ENCODE results near the gene PRKCQ.

Gene PRKCQ

DNA sequence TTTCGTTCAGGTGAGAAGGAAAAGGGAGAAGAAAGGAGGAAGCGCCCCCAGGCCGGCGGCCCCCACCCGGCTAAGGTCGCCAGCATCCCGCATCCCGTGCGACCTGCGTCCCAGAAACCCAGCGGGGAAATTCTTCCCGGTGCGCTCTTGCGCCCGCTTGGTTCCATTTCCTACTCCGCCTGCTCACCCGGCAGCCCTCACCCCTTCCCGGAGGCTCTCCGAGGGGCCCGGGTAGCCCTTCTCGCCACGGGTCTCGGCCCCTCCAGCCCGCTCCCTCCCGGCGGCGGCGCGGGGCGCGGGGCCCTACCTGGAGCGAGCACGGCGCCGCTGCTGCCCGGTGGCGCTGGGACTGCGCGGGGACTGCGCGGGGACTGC is at the start of gene PRKCQ:
PRKCQ (minus strand) TSS at position 373 of the 375 bp plus-strand sequence. CDS start 65,141 bp downstream, outside the sequence.
- no peak for DNase-seq

DNA sequence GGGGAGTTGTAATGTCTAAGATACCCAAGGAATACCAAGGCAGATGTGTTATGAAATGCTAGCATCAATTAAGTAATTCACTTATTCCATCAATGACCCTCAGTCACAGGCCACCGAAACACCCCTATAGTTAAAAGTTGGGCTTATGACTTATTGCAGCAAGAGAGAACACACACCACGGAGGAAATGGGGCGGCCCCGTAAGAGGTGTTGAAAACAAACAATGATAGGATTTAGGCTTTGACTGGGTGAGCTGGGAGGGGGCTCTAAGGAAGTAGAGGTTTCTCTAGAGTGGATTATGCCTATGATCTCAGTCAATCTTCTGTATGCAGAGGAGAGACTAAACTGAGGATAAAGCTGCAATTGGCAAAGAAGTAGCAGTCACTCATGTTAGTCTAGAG is 45.4 kb upstream of the PRKCQ start:
- no peak for DNase-seq

DNA sequence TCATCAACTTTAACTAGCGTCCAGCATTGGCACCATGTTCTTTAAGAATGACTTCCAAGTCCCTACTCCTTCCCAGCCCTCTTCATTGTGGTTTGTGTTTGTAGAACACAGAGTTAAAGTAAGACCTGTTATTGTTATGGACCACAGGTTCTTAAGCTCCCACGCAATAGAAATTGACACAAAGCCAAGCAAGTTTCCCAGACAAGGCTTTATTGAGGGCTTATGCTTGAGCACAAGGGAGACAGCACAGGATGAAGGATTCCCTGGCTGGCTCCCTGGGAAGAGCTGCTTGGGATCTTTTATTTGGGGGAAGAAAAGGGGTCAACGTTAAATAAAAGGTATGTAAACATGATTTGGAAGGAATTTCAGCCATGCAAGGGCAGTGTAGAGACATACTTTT is 44.3 kb upstream of the PRKCQ start:
- DNase-seq: no peak

DNA sequence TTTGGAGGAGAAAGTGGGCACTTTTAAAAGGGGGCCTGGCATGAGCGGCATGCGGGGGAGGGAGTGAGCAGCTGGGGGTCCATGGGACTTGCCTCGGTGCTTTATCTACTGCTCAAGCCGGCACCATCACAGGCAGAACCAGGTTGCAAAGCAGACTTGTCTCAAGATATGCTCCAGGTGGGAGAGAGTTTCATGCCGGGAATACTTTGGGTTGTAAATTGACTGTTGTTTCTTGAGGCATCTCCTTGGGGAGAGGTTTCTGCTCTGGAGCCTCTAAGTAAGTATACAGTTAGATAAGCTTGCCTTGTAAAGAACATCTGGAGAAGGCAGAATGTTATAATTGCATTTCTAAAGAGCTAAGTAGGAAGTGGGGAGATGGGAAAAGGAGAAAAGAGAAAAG is 42.8 kb upstream of the PRKCQ start:
- no peak for DNase-seq

DNA sequence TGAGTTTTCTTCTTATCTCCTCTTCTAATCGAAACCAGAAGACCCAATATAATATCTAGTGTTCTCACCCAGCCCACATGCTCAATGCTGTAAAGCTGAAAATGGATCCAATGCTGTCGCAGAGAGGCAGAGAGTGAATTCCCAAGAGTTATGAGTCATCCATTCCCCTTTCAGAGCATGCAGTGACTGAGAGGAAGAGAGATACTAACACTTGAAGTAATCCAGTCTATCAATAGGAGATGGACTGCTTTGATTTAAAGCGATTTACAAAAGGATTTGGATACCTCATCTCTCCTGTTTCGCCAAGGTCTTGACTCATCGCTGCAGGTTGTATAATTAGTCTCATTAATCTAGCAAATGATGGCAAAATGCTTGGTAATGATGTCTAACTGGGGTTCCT is 41.5 kb upstream of the PRKCQ start:
- DNase-seq: no peak

DNA sequence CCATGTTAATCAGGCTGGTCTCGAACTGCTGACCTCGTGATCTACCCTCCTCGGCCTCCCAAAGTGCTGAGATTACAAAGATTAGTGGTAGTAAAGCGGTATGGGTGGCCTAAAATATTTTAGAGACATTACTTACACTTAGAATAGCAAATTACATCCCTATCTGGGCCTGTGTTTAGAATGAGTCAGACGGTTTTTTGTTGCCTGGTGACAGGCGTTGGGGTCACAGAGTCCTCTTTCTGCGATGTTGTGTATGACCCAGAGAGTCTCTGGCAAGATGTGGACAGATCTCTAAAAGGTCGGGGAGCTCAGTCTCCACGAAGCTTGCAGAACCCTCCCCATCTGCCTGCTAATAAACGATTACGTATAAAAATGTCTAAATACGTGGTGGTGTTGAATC is 39.6 kb upstream of the PRKCQ start:
- no peak for DNase-seq

- no peak for DNase-seq
Observed at GRCh38 chr10:6618340-6618739, 38.3 kb upstream of the PRKCQ start.

GRCh38 chr10:6617309-6618076 is 37.4 kb upstream of the PRKCQ start:
- DNase-seq: no peak

- DNase-seq: no peak
Observed at GRCh38 chr10:6615971-6616370, 35.9 kb upstream of the PRKCQ start.

DNA sequence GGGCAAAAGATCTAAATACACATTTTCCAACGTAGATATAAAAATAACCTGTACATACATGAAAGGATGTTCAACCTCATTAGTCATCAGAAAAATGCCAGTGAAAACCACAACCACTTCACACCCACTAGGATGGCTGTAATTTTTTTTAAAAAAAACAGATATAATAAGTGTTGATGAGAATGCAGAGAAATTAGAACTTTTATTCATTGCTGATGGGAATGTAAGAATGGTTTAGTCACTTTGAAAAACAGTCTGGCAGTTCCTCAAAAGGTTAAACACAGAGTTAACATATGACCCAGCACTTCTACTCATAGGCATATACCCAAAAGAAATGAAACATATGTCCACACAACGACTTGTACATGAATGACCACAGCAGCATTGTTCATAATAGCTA is 32.3 kb upstream of the PRKCQ start:
- no peak for DNase-seq

GRCh38 chr10:6610647-6611046 is 30.6 kb upstream of the PRKCQ start:
- no peak for DNase-seq

DNA sequence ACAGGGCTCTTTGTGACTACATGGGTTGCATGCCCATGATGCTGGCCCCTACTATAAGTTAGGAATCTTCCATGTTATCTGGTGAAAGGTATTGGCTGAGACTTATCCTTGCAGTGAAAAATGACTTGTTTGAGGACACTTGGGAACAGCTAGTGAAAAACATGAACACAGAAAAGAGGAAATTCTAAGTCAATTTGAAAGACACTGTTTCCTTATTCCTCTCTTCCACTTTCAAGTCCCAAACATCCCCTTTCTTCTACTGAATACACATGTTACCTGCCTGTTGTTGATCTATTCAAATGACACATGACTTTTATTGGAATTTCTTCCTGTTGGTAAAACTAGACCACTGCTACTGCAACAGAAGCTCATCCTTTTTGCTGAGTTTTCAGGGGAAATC is 29.5 kb upstream of the PRKCQ start:
- no peak for DNase-seq

- no peak for DNase-seq
Observed at GRCh38 chr10:6607778-6608177, 27.7 kb upstream of the PRKCQ start.

DNA sequence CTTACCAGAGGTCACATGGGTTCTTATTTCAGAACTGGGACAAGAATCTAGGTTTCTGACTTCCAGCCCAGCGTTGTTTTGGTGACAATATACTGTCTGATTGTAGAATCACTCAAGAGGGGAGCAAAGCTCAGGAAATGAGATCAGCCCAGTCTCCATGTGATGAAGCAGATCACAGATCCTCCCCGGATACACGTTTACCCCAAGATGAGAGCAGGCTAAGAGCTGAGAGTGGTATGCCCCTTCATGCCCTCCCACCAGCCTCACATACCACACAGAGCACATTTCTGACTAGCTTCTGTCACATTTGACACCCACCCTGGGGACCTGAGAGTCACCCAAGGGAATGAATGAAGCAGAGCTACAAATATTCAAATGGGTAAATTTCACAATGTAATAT is 27.1 kb upstream of the PRKCQ start:
- DNase-seq: peak; percentile 53

DNA sequence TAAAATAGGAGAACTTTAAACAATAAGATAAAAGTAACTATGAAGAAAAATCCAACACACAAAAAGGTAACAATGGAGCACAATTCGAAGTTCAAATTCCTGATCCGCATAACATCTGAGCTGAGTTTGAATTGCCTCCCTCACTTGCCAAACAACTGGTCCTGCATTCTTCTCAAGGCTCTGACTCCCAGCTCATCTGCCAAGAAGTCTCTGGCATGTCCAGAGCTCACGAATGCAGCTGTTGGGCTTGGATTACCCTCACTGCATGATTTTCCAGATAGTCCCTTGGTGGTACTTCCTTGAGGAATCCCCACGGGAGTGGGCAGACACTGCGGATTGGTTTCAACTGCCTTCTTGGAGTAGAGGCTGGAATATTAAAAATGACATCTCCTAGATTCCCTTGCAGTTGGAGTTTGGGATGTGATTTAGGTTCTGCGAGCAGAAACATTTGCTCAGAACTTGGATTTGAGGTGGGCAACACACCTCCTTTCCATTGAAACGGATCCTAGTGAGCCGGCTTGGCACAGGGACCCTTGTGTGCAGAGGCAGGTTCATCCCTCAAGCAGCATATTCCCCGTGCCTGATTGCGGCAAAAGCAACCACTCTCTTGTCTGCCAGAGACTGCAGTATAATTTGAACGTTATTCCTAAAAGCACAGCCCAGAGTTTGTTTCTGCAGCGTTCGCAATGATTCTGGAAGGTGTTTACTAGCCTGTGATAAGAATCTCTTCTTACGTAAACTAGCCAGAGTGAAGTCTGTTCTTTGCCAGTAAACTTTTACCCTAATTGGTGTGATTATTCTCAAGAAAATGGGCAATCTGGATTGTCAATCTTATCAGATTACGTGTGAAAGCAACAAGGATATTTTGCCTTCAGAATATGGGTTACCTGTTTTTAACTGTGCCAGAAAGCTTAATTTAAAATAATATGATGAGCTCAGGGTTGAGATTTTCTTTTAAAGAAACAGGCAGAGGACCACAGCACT is 23.4 kb upstream of the PRKCQ start:
- no peak for DNase-seq

- DNase-seq: no peak
Observed at GRCh38 chr10:6602700-6603084, 22.6 kb upstream of the PRKCQ start.

DNA sequence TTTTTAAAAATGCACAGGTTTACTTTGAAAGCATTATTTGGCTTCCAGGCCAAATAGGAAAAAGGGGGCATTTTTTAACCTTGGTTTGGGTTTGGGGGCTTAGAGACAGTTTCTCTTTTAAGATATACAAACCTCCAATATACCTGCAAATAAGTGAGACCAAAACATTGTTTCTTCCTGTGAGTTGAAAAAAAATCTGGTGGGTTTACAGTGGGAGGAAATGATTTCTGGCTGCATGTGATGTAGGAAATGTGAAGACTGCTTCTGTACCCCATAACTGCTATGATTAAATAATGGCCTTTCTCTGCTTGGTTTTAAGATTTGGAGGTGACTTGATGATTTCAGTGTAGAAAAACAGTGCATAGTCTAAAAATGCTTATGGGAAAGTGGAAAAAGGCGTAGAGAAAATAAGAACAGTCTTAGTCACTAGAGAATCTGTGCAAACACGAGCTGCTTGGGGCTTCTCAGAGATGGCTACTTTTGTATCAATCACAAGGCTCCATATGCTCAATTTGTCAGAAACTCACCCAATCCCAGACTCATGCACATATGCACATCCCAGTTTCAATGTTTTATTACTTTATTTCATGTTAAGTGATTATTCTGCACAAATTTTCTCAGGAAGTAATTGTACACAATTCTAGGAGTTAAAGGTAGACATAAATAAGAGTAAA is 22.1 kb upstream of the PRKCQ start:
- DNase-seq: no peak

GRCh38 chr10:6601246-6601805 is 21.2 kb upstream of the PRKCQ start:
- DNase-seq: peak; percentile 48

DNA sequence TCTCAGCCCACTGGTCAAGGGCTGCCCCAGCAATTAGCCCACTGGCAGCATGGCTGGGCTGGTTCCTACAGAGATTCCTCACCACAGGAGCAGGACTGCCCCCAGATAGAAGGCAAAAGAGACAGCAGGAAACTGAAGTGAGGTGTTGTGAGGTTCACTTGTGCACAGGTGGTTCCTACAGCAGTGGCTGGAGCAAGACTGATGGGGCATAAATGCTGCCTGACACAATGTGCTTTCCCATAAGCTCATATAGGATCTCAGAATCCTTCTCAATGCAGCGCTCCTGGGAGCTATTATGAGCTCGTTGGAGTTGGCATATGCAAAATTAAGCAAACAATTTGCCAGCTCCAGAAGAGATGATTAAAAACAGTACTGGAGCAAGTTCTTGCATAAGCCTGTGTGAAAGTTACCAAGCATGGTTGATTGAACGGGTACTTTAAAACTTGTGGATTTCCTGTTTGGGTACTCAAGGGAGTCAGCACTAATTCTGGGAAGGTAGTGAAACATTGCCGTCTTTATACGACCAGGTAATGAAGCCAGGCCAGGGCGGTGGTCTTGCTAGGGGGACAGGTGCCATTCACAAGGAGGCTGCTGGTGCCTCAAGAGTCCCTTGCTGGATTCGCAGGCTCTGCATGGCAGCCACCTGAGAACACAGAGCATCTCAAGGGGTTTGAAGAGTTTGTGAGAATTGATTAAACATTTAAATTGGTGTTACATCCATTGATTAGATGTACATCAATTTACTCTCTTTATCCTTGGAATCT is 20.3 kb upstream of the PRKCQ start:
- no peak for DNase-seq

DNA sequence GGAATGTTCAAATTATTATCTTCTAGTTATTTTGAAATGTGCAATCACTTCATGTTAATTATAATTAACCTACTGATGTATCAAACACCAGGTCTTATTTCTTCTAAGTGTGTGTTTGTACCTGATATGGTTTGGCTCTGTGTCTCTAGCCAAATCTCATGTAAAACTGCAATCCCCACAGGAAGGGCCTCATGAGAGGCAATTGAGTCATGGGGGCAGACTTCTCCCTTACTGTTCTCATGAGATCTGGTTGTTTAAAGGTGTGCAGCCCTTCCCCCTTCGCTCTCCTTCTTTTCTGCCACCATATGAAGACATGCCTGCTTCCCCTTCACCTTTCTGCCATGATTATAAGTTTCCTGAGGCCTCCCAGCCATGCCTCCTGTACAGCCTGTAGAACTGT is 18.6 kb upstream of the PRKCQ start:
- DNase-seq: no peak

GRCh38 chr10:6597478-6597877 is 17.4 kb upstream of the PRKCQ start:
- DNase-seq: no peak

DNA sequence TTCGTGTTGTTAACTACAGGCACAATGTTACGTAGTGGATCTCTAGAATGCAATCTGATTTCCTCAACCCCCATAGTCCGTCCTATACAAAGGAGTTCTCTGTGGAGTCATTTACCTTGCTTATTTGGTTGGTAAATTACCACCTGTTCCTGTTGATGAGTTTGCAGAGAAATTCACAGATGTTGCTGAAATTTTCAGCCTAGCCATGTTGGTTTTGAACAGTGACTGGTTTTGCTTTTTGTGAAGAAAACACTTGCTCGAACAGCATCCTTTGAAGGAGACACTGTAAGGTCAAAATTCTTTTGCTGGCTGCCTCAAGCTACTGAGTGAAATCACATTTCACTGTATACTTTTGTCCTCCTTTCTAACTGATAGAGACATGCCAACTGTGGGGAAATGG is 15.4 kb upstream of the PRKCQ start:
- no peak for DNase-seq

Data from CD4-positive, alpha-beta T cell treated with Interleukin-15 for 1 hour (primary cell).